ENCODE results near the gene BRCA2.

DNA sequence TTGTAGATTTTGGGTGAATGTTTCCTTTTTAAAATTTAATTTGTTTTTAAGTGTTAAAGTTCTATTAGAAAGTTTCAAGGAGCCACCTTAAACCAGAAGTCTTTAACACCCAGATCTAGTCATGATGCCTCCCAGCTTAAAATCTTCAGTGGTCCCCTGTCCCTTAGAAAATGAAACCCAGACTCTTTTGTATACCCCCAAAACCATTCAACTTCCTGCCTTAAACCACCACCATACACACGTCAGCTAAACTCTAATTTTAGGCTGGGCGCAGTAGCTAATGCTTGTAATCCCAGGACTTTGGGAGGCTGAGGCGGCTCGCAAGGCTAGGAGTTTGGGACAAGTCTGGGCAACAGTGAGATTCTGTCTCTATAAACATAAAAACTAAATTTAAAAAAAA lies 74.7 kb downstream of the BRCA2 start:
- TF ChIP-seq POLR2A (IDR thresholded peaks at IDR 0.05; ENCODE audit: extremely low read depth, insufficient read length) (no peak), MYC (IDR thresholded peaks at IDR 0.05; ENCODE audit: low read depth, low read length) (no peak)
- TF ChIP-seq, protein P1, sequence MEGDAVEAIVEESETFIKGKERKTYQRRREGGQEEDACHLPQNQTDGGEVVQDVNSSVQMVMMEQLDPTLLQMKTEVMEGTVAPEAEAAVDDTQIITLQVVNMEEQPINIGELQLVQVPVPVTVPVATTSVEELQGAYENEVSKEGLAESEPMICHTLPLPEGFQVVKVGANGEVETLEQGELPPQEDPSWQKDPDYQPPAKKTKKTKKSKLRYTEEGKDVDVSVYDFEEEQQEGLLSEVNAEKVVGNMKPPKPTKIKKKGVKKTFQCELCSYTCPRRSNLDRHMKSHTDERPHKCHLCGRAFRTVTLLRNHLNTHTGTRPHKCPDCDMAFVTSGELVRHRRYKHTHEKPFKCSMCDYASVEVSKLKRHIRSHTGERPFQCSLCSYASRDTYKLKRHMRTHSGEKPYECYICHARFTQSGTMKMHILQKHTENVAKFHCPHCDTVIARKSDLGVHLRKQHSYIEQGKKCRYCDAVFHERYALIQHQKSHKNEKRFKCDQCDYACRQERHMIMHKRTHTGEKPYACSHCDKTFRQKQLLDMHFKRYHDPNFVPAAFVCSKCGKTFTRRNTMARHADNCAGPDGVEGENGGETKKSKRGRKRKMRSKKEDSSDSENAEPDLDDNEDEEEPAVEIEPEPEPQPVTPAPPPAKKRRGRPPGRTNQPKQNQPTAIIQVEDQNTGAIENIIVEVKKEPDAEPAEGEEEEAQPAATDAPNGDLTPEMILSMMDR (IDR thresholded peaks at IDR 0.05; ENCODE audit: low read depth, low read length) = no peak
- TF ChIP-seq, protein P2, sequence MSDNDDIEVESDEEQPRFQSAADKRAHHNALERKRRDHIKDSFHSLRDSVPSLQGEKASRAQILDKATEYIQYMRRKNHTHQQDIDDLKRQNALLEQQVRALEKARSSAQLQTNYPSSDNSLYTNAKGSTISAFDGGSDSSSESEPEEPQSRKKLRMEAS (IDR thresholded peaks at IDR 0.05; ENCODE audit: low read depth, low read length) = no peak

Data from NB4 (cell line).